HG03039 (cell line): Measurements from ENCODE around the gene LMO7.

ENCODE experiments used
- ATAC-seq: cut with Tn5 transposase; IDR thresholded peaks from one replicate; pipeline ENCODE4 v1.9.1; 2021; ENCODE audit warnings: mild to moderate bottlenecking, moderate library complexity; ENCODE audit not compliant: unreplicated experiment

LMO7 gene

DNA sequence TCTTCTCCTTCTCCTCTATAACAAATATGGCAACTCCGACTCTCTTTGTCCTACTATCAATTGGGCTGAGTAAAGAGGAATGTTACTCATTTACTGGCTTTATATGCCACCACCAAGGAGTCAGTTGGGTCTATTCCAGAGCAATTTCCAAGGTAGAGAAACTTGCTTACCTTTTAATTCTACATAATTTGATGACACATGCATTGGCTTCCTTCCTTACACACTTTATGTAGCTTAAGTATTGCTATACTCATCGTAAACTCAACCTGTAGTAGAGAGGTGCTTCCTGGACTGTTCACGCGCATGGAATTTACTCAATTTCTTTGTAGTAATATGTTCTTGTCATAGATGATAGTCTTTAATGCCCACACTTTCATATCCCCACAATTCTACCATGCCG is 160.7 kb downstream of the LMO7 start:
- no peak for ATAC-seq

GRCh38 chr13:75797239-75797638 is 161.1 kb downstream of the LMO7 start:
- ATAC-seq: no peak

- no peak for ATAC-seq
Measured at GRCh38 chr13:75797719-75798118, 161.6 kb downstream of the LMO7 start.

GRCh38 chr13:75798353-75799255 is 162.5 kb downstream of the LMO7 start:
- ATAC-seq: no peak

DNA sequence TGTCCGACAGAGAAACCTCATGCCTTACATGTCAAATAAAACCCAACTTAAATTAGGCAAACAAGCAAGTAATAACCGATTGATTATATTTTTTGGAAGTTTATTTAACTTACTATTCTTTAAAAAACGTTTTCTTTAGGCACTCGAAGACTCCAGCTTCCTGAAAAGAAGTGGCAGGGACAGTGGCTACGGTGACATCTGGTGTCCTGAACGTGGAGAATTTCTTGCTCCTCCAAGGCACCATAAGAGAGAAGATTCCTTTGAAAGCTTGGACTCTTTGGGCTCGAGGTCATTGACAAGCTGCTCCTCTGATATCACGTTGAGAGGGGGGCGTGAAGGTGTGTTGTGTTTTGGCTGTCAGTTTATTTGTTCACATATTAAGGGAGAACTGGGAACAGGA is 164.4 kb downstream of the LMO7 start:
- no peak for ATAC-seq

GRCh38 chr13:75801388-75801945 is 165.3 kb downstream of the LMO7 start:
- no peak for ATAC-seq

GRCh38 chr13:75802161-75802560 is 166.0 kb downstream of the LMO7 start:
- no peak for ATAC-seq

GRCh38 chr13:75803164-75803611 is 167.1 kb downstream of the LMO7 start:
- peak; percentile 50 for ATAC-seq

- ATAC-seq: no peak
Measured at GRCh38 chr13:75804054-75804453, 167.9 kb downstream of the LMO7 start.

DNA sequence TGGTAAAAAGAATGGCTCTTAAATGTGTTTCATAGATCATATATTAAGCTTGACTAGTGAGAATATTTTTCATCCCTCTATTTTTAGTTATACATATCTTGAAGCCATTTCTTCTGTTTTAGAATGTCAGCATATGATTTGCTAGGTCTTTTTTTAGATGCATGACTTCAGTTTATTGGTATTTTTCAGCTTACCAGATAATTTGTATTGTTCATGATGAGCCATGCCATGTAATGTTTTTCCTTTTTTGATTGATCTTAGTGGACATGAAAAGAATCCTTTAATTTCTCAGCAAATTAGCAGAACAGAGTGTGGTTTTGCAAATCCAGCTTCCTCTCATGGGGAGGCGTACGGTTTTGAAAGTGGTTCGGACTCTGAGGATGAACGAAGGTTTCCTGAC is 168.5 kb downstream of the LMO7 start:
- no peak for ATAC-seq

- no peak for ATAC-seq
Measured at GRCh38 chr13:75806117-75806516, 170.0 kb downstream of the LMO7 start.

DNA sequence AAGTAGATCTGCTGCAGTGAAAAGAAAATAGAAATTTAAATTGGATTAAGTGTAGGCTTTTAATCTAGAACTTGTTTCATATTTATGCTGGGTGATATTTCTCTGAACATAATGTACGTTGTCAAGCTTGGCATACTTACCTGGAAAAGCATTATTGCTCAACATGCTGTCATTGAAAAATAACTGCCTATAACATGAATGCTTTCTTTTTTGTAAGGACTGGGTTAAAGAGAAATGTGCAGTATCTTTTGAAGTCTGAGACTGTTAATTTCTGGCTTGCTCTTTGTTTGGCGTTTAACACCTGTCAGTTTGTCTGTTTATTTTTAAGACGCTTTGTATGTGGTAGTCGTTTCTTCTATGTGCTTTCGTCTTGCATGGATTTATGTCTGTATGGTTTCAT is 175.2 kb downstream of the LMO7 start:
- no peak for ATAC-seq

- no peak for ATAC-seq
Measured at GRCh38 chr13:75811841-75812240, 175.7 kb downstream of the LMO7 start.

DNA sequence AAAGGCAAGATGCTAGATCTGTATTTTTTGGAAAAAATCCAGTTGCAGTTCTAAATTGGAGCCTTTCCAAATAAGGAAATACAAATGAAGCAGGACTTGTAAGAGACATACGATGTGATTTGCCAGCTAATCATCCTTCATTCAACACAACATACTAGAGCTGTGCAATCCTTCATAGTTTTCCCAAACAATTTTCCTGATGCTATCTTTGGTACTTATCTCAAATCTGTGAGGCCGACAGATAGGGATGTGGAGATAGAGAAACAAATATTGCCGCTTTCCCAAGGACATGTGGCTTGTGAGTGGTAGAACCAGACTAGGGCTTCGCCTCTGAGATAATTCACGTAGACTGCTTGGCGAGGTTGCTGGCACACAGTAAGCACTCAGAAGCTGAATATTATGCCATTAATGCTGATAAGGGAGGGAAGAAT is 176.6 kb downstream of the LMO7 start:
- no peak for ATAC-seq

- no peak for ATAC-seq
Measured at GRCh38 chr13:75813323-75813722, 177.2 kb downstream of the LMO7 start.

- no peak for ATAC-seq
Measured at GRCh38 chr13:75818179-75818967, 182.2 kb downstream of the LMO7 start.

GRCh38 chr13:75818968-75819225 is 182.8 kb downstream of the LMO7 start:
- no peak for ATAC-seq

DNA sequence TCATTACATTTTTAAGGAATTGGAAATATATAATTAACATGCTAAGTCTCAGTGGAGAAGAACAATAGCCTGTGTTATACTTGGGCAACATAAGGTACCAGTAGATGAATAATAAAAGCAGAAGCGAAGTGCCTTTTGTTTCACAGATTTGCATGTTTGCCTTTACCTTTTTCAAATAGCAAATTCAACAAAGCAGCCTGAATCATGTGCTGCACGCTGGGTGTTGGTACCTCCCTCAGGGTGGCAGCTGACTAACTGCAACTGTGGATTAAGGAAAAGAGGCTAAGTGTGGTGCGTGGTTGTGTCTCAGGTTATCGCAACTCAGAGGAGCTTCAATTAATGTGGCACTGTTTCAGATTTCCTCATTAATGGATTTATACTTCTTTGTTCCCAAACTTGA is 189.0 kb downstream of the LMO7 start:
- ATAC-seq: no peak

DNA sequence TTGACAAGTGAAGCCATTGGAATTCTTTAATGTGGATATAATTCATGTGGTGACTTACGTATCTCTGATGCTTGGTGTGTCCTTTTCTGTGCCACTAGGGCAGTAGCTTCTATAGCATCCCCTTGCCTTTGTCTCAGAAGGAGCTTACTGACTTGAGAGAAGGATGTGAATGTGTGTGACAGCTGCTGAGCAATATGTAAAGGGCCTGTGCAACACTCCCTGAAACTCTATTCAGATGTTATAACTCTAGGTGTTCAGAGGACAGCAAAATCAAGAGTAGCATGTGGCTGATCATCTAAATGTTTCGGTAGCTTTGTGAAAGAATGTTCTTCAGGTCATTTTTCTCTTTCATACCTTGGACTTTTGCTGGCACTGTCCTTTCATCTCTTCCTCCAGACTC is 189.5 kb downstream of the LMO7 start:
- no peak for ATAC-seq

GRCh38 chr13:75826391-75826790 is 190.3 kb downstream of the LMO7 start:
- no peak for ATAC-seq

- no peak for ATAC-seq
Measured at GRCh38 chr13:75829830-75830229, 193.7 kb downstream of the LMO7 start.

DNA sequence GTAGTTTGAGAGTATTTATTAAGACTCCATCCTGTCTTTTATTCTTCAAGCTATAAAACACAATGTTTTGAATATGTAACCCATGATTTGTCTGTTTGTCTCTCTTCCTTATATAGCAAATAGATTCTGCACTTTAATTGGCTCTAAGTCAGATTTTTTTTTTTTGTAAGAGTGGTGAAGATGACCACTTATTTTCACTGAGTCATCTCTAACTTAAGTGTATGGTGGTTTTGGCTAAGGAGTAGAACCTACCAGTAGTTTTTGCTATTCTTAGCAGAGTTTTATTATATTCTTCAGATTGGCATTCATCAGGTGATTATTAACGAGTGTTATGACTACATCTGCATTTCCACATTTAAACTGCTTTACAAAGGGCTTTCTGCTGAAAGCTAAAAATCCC is 194.7 kb downstream of the LMO7 start:
- ATAC-seq: no peak
